Measurements from ENCODE around the gene KDM2A.

KDM2A gene

DNA sequence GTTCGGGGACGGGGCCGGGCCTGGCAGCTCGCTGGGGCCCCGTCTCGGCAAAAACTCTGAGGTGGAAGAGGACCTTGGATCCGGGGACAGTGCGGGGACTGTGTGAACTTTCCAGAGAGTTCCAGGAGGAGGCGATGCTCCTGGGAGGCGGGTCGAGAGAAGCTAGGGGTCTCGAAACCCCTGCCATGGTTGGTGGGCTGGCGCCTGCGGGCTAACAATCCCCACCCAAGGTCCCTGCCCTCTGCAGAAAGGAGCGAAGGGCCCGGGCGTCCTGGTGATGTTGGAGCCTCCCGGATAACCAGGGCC, 142.5 kb downstream of the KDM2A start:
- Histone ChIP-seq H3K14ac (ENCODE audit: low read length) (no peak overlapping the region), H2BK5ac (ENCODE audit: low read length) (no peak overlapping the region), H2BK120ac (ENCODE audit: low read depth, low read length) (no peak overlapping the region), H3K9ac (ENCODE audit: low read depth, low read length, poor library complexity) (no peak overlapping the region), H3K27ac (replicated peaks; ENCODE audit: low read length) (no peak overlapping the region), H3K4me1 (ENCODE audit: control insufficient read depth in 2 of 2, insufficient read depth in 1 of 2, low read depth in 1 of 2, low read length in 2 of 2) (peaks cover 1 to 9% of the 10 kb centered on the region in 2 donors), H3K4me3 (ENCODE audit: low read length in 2 of 2) (peak overlapping the region; percentile 48 to 69), H2BK12ac (ENCODE audit: low read length) (no peak overlapping the region), H2BK15ac (ENCODE audit: low read length) (no peak overlapping the region), H2AK5ac (ENCODE audit: low read depth, low read length) (no peak overlapping the region), H2AFZ (ENCODE audit: low read length) (peak overlapping the region; percentile 93), H3K79me1 (ENCODE audit: low read depth, low read length) (no peaks in the 10 kb centered on the region), H3K23ac (ENCODE audit: low read depth, low read length, poor library complexity) (no peak overlapping the region), H3K36me3 (replicated peaks in 1 of 2; ENCODE audit: control insufficient read depth in 2 of 2, insufficient read depth in 2 of 2, low read length in 2 of 2) (peaks cover 5 to 8% of the 10 kb centered on the region in 2 donors), H3K18ac (ENCODE audit: low read length) (no peak overlapping the region), H4K91ac (ENCODE audit: low read depth, low read length, poor library complexity) (no peak overlapping the region), H3K9me3 (replicated peaks in 1 of 2; ENCODE audit: control insufficient read depth in 2 of 2, insufficient read depth in 1 of 2, low read depth in 1 of 2, low read length in 2 of 2) (no peaks in the 10 kb centered on the region), H4K8ac (ENCODE audit: low read depth, low read length) (no peak overlapping the region), H3K27me3 (ENCODE audit: control insufficient read depth in 3 of 3, insufficient read depth in 3 of 3, low read depth in 1 of 3, low read length in 3 of 3) (peaks cover 0 to 22% (median 0%) of the 10 kb centered on the region in 3 experiments), H3K4me2 (ENCODE audit: insufficient read depth, low read length, poor library complexity, severe bottlenecking) (peak overlapping the region; percentile 80), H3K4ac (ENCODE audit: low read length) (no peak overlapping the region)
- no CpG with 5 or more reads among the region's 18 CpGs for WGBS, 2 donors (ENCODE audit: extremely low coverage in 2 of 2, insufficient read length in 2 of 2, insufficient replicate concordance in 1 of 2)
- DNase-seq (ENCODE audit: low spot score): no peak

DNA sequence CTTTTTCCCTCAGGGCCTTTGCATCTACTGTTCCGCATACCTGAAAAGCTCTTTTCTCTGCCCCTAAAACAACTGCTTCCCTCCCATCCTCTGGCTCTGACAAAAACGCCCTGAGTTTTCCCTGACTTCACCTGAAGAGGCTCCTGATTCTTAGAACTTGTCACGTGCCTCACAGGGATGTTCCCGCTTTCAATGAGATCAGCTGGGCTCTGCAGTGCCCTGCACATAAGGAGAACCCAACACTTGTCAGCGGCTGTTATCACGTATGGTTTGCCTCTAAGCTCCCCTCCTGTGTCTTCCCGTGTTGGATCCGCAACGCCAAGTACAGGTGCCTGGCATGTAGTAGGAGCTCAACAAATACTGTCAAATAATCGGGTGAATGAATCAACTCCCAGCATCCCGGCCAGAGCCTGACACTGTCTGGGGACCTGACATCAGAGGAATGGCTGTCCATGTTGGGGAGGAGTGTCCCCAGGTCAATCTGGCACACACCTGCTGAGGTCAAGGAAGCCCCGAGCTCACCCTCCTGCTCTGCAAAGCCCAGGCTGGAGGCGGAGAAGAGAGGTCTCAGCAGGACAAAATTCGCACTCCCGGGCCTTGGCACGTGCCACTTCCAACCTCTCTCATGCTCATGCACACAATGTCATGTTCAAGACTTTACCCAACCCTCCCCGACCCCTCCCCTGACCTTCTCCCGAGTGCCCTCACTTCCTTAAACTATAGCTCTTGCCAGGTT, 143.1 kb downstream of the KDM2A start:
- H3K4me3 ChIP-seq (ENCODE audit: low read length in 2 of 2): peak overlapping the region; percentile 48 to 69
- H3K79me1 ChIP-seq (ENCODE audit: low read depth, low read length): no peaks in the 10 kb centered on the region
- H3K4ac ChIP-seq (ENCODE audit: low read length): no peak overlapping the region
- H3K9me3 ChIP-seq (replicated peaks in 1 of 2; ENCODE audit: control insufficient read depth in 2 of 2, insufficient read depth in 1 of 2, low read depth in 1 of 2, low read length in 2 of 2): no peaks in the 10 kb centered on the region
- no peak overlapping the region for H2BK12ac ChIP-seq (ENCODE audit: low read length)
- no peak overlapping the region for H2BK15ac ChIP-seq (ENCODE audit: low read length)
- no peak overlapping the region for H2BK5ac ChIP-seq (ENCODE audit: low read length)
- H3K36me3 ChIP-seq (replicated peaks in 1 of 2; ENCODE audit: control insufficient read depth in 2 of 2, insufficient read depth in 2 of 2, low read length in 2 of 2): peaks cover 2% of the 10 kb centered on the region in 2 donors
- no peak overlapping the region for H3K27ac ChIP-seq (replicated peaks; ENCODE audit: low read length)
- H3K23ac ChIP-seq (ENCODE audit: low read depth, low read length, poor library complexity): no peak overlapping the region
- WGBS, 2 donors (ENCODE audit: extremely low coverage in 2 of 2, insufficient read length in 2 of 2, insufficient replicate concordance in 1 of 2): no CpG with 5 or more reads among the region's 18 CpGs
- H2AK5ac ChIP-seq (ENCODE audit: low read depth, low read length): no peak overlapping the region
- H4K91ac ChIP-seq (ENCODE audit: low read depth, low read length, poor library complexity): no peak overlapping the region
- H3K9ac ChIP-seq (ENCODE audit: low read depth, low read length, poor library complexity): no peak overlapping the region
- no peak for DNase-seq (ENCODE audit: low spot score)
- no peak overlapping the region for H3K18ac ChIP-seq (ENCODE audit: low read length)
- H3K4me1 ChIP-seq (ENCODE audit: control insufficient read depth in 2 of 2, insufficient read depth in 1 of 2, low read depth in 1 of 2, low read length in 2 of 2): peaks cover 1 to 10% of the 10 kb centered on the region in 2 donors
- H3K4me2 ChIP-seq (ENCODE audit: insufficient read depth, low read length, poor library complexity, severe bottlenecking): peak overlapping the region; percentile 80
- peaks cover 0 to 22% (median 0%) of the 10 kb centered on the region in 3 experiments for H3K27me3 ChIP-seq (ENCODE audit: control insufficient read depth in 3 of 3, insufficient read depth in 3 of 3, low read depth in 1 of 3, low read length in 3 of 3)
- no peak overlapping the region for H4K8ac ChIP-seq (ENCODE audit: low read depth, low read length)
- no peak overlapping the region for H3K14ac ChIP-seq (ENCODE audit: low read length)
- no peak overlapping the region for H2BK120ac ChIP-seq (ENCODE audit: low read depth, low read length)
- H2AFZ ChIP-seq (ENCODE audit: low read length): peak overlapping the region; percentile 93

DNA sequence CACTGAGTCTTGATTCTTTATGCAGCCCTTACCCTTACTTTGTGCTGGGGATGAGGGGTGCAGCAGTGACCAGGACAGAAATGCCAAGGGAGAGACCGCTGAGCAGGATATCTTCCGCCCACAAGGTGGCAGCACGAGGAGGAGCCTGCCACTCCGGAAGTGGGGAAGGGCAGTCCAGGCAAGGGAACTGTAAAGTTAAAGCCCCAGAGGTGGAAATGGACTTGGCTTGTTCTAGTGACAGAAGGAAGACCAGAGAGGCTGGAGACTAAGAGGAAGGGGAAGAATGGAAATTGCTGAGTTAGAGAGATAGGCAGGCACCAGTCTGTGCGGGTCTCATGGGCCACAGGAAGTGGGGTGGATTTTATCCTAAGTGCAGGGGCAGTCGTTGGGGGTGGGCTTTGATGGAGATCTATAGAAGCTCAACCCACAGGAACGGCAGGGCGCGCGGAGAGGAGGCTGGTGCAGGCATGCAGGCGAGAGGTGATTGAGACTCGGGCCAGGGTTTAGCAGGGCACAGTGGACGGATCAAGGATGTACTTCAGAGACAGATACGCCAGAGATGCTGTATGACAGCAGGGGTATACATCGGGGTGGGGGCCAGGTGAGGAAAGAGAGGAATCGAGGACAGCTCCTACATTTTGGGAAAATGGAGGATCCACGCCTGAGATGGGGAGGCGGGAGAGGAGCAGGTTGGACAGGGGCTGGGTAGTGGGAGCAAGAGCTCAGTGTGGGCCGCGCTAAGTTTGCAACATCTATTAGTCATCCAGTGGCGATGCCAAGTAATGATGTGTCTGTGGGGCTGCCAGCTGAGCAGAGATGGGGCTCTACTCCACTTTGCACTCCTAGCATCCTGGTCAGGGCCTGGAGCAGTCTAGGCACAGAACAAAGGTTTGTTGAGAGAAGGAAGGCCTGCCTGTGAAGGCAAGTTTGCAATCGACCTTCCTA, 143.9 kb downstream of the KDM2A start:
- peaks cover 7 to 15% of the 10 kb centered on the region in 2 donors for H3K4me1 ChIP-seq (ENCODE audit: control insufficient read depth in 2 of 2, insufficient read depth in 1 of 2, low read depth in 1 of 2, low read length in 2 of 2)

DNA sequence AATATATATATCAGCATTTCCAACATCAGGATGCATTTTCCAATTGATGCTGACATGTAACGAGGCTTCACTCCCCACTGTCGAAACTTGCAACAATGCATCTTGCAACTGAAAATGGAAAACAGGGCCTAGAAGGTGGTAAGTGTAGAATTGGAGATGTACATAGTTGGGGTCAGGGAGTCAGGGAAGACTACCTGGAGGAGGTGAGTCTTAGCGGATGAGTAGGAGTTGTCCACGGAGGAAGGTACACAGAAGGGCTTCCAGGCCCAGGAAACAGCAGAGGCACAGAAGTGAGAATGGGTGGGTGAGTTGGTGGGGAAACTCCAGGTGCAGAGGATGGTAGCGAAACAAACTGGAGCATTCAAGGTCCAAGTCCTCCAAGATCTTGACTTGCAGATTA, 145.2 kb downstream of the KDM2A start:
- peaks cover 5 to 17% of the 10 kb centered on the region in 2 donors for H3K36me3 ChIP-seq (replicated peaks in 1 of 2; ENCODE audit: control insufficient read depth in 2 of 2, insufficient read depth in 2 of 2, low read length in 2 of 2)
- H3K4me2 ChIP-seq (ENCODE audit: insufficient read depth, low read length, poor library complexity, severe bottlenecking): no peak overlapping the region
- H2AFZ ChIP-seq (ENCODE audit: low read length): no peak overlapping the region
- no peak overlapping the region for H4K91ac ChIP-seq (ENCODE audit: low read depth, low read length, poor library complexity)
- H2BK120ac ChIP-seq (ENCODE audit: low read depth, low read length): no peak overlapping the region
- H3K27ac ChIP-seq (replicated peaks; ENCODE audit: low read length): no peak overlapping the region
- no peak overlapping the region for H3K14ac ChIP-seq (ENCODE audit: low read length)
- no peak overlapping the region for H3K18ac ChIP-seq (ENCODE audit: low read length)
- no peak overlapping the region for H2BK12ac ChIP-seq (ENCODE audit: low read length)
- WGBS, 2 donors (ENCODE audit: extremely low coverage in 2 of 2, insufficient read length in 2 of 2, insufficient replicate concordance in 1 of 2): no CpG with 5 or more reads among the region's 5 CpGs
- no peak for DNase-seq (ENCODE audit: low spot score)
- peaks cover 13% of the 10 kb centered on the region for H3K79me1 ChIP-seq (ENCODE audit: low read depth, low read length)
- no peak overlapping the region for H3K23ac ChIP-seq (ENCODE audit: low read depth, low read length, poor library complexity)
- H4K8ac ChIP-seq (ENCODE audit: low read depth, low read length): no peak overlapping the region
- peaks cover 0 to 20% (median 0%) of the 10 kb centered on the region in 3 experiments for H3K27me3 ChIP-seq (ENCODE audit: control insufficient read depth in 3 of 3, insufficient read depth in 3 of 3, low read depth in 1 of 3, low read length in 3 of 3)
- H2BK5ac ChIP-seq (ENCODE audit: low read length): no peak overlapping the region
- peaks cover 8 to 25% of the 10 kb centered on the region in 2 donors for H3K4me1 ChIP-seq (ENCODE audit: control insufficient read depth in 2 of 2, insufficient read depth in 1 of 2, low read depth in 1 of 2, low read length in 2 of 2)
- H2AK5ac ChIP-seq (ENCODE audit: low read depth, low read length): no peak overlapping the region
- no peak overlapping the region for H3K4ac ChIP-seq (ENCODE audit: low read length)
- no peak overlapping the region for H3K4me3 ChIP-seq (ENCODE audit: low read length in 2 of 2)
- H3K9ac ChIP-seq (ENCODE audit: low read depth, low read length, poor library complexity): no peak overlapping the region
- no peak overlapping the region for H2BK15ac ChIP-seq (ENCODE audit: low read length)
- H3K9me3 ChIP-seq (replicated peaks in 1 of 2; ENCODE audit: control insufficient read depth in 2 of 2, insufficient read depth in 1 of 2, low read depth in 1 of 2, low read length in 2 of 2): no peaks in the 10 kb centered on the region

More for the DNA sequence above, 143.9 kb downstream of the KDM2A start:
- no peak overlapping the region for H3K27ac ChIP-seq (replicated peaks; ENCODE audit: low read length)
- H3K23ac ChIP-seq (ENCODE audit: low read depth, low read length, poor library complexity): no peak overlapping the region
- peak overlapping the region; percentile 2 for H3K4me2 ChIP-seq (ENCODE audit: insufficient read depth, low read length, poor library complexity, severe bottlenecking)
- no CpG with 5 or more reads among the region's 22 CpGs for WGBS, 2 donors (ENCODE audit: extremely low coverage in 2 of 2, insufficient read length in 2 of 2, insufficient replicate concordance in 1 of 2)
- peak overlapping the region; percentile 93 for H2AFZ ChIP-seq (ENCODE audit: low read length)
- H3K79me1 ChIP-seq (ENCODE audit: low read depth, low read length): peaks cover 7% of the 10 kb centered on the region
- no peak for DNase-seq (ENCODE audit: low spot score)
- no peak overlapping the region for H3K14ac ChIP-seq (ENCODE audit: low read length)
- H2BK120ac ChIP-seq (ENCODE audit: low read depth, low read length): no peak overlapping the region
- no peaks in the 10 kb centered on the region for H3K9me3 ChIP-seq (replicated peaks in 1 of 2; ENCODE audit: control insufficient read depth in 2 of 2, insufficient read depth in 1 of 2, low read depth in 1 of 2, low read length in 2 of 2)
- H4K91ac ChIP-seq (ENCODE audit: low read depth, low read length, poor library complexity): no peak overlapping the region
- H3K18ac ChIP-seq (ENCODE audit: low read length): no peak overlapping the region
- H2AK5ac ChIP-seq (ENCODE audit: low read depth, low read length): peak overlapping the region; percentile 15
- H3K9ac ChIP-seq (ENCODE audit: low read depth, low read length, poor library complexity): no peak overlapping the region
- no peak overlapping the region for H3K4me3 ChIP-seq (ENCODE audit: low read length in 2 of 2)
- peaks cover 2 to 5% of the 10 kb centered on the region in 2 donors for H3K36me3 ChIP-seq (replicated peaks in 1 of 2; ENCODE audit: control insufficient read depth in 2 of 2, insufficient read depth in 2 of 2, low read length in 2 of 2)
- H3K27me3 ChIP-seq (ENCODE audit: control insufficient read depth in 3 of 3, insufficient read depth in 3 of 3, low read depth in 1 of 3, low read length in 3 of 3): peaks cover 0 to 20% (median 0%) of the 10 kb centered on the region in 3 experiments
- H2BK15ac ChIP-seq (ENCODE audit: low read length): no peak overlapping the region
- no peak overlapping the region for H2BK12ac ChIP-seq (ENCODE audit: low read length)
- H3K4ac ChIP-seq (ENCODE audit: low read length): no peak overlapping the region
- no peak overlapping the region for H4K8ac ChIP-seq (ENCODE audit: low read depth, low read length)
- H2BK5ac ChIP-seq (ENCODE audit: low read length): no peak overlapping the region
